GM12874 (cell line): Measurements from ENCODE around the gene NEK1.

Experiments used
- TF ChIP-seq, protein P1 (sequence below): IDR thresholded peaks from 2 replicates; pipeline ENCODE4 v1.5.1; 2011; ENCODE audit warnings: low read depth, mild to moderate bottlenecking, control low read depth, low read length, moderate library complexity; ENCODE audit not compliant: insufficient read depth

The NEK1 gene

DNA sequence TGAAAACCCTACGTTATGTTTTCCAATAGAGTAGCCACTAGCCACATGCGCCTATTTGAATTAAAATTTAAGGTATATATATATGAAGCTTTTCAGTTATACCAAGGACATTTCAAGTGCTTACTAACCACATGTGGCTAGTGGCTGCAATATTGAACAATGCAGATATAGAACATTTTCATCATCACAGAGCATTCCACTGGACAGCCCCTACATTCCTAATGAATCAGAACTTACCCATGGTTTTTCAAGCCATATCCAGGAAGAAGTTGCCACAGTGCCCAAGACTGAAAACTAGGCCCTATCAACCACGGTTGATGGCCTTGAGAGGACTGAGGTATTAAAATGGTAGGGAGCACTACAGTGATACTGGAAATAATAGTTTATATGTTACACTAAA, 29.7 kb downstream of the NEK1 start:
- TF ChIP-seq, protein P1, sequence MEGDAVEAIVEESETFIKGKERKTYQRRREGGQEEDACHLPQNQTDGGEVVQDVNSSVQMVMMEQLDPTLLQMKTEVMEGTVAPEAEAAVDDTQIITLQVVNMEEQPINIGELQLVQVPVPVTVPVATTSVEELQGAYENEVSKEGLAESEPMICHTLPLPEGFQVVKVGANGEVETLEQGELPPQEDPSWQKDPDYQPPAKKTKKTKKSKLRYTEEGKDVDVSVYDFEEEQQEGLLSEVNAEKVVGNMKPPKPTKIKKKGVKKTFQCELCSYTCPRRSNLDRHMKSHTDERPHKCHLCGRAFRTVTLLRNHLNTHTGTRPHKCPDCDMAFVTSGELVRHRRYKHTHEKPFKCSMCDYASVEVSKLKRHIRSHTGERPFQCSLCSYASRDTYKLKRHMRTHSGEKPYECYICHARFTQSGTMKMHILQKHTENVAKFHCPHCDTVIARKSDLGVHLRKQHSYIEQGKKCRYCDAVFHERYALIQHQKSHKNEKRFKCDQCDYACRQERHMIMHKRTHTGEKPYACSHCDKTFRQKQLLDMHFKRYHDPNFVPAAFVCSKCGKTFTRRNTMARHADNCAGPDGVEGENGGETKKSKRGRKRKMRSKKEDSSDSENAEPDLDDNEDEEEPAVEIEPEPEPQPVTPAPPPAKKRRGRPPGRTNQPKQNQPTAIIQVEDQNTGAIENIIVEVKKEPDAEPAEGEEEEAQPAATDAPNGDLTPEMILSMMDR, result no peak

DNA sequence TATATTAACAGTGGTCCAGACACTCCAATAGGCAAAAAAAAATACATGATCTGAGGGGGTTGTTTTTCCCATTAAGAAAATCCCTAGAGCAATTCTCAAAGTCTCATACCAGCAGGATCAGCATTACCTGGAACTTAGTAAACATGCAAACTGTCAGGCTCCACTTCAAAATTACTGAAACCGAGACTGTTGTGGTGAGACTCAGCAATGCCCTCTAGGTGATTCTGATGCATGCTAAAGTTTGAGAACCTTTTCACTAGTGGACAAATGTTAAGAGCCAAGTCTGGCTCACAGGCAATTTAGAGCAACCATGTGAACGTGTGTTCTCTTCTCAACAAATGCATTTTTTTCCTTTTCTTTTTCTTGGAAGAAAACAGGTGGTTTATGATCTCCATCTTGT, 30.2 kb downstream of the NEK1 start:
- TF ChIP-seq, protein P1, result 0 out of 2 replicates have a peak, but pooled peaks have one; percentile 7

DNA sequence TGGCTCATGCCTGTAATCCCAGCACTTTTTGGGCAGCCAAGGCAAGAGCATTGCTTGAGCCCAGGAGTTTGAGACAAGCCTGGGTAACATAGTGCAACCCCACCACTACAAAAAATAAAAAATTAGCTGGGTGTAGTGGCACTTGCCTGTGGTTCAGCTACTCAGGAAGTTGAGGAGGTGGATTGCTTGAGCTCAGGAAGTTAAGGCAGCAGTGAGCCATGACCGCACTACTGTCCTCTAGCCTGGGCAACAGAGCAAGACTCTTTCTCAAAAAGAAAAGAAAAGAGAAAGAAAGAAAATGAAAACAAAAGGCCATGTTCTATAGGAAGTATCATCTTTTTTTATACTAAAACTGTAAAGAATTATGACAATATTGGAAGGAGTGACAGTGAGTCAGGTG, 38.5 kb downstream of the NEK1 start:
- TF ChIP-seq, protein P1, result no peak

- TF ChIP-seq, protein P1, result no peak
Measured at GRCh38 chr4:169571435-169571834, 40.9 kb downstream of the NEK1 start.

DNA sequence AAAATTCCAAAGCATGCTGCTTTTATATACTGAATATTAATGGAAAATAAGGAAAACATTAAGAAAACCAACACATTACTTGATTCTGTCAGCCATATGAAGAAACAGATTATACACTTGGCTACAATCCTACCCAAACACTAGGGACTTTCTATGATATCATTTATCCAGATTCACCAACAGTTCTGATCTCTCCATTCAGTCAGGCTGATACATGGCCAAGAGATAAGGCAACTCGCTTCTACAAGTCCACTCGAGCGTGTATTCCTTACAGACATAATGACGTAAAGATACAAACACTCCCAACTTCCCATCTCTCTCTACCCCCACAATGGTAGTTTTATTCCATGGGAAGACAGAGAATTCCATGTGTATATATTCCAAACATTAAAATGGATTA, 44.5 kb downstream of the NEK1 start:
- TF ChIP-seq, protein P1, result no peak

- TF ChIP-seq, protein P1, result peak; percentile 41
Measured at GRCh38 chr4:169566021-169566818, 46.2 kb downstream of the NEK1 start.

DNA sequence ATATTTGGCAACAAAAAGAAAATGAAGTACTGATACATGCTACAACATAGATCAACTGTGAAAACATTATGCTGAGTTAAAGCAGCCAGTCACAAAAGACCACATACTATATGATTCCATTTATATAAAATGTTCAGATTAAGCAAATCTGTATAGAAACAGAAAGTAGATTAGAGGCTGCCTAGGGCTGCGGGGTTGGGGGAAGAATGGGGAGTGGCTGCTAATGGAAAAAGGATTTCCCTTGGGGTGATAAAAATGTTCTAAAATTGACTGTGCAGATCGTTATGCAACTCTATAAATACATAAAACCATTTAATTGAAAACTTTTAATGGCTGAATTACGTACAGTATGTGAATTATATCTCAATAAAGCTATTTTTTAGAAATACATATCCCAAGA, 46.8 kb downstream of the NEK1 start:
- TF ChIP-seq, protein P1, result no peak
